GM19328 (cell line): ENCODE results near the gene RHEX.
"Not testable (repeated sequence)": the region's sequence is repeated elsewhere in the genome, so short reads cannot be mapped to it uniquely, and the experiment has no call there.

Experiments
- ATAC-seq: cut with Tn5 transposase; IDR thresholded peaks from one replicate; pipeline ENCODE4 v1.9.1; 2021; ENCODE audit warnings: mild to moderate bottlenecking, moderate library complexity; ENCODE audit not compliant: unreplicated experiment

Gene RHEX

GRCh38 chr1:206029484-206029883 lies 23.5 kb upstream of the RHEX start:
- no peak for ATAC-seq

GRCh38 chr1:206030191-206030590 lies 22.8 kb upstream of the RHEX start:
- ATAC-seq, result no peak

GRCh38 chr1:206030714-206031113 lies 22.3 kb upstream of the RHEX start:
- ATAC-seq, result no peak

GRCh38 chr1:206032380-206033140 lies 20.4 kb upstream of the RHEX start:
- ATAC-seq, result no peak

GRCh38 chr1:206035027-206035426 lies 17.9 kb upstream of the RHEX start:
- ATAC-seq, result no peak

- no peak for ATAC-seq
Measured at GRCh38 chr1:206036663-206037455, 16.1 kb upstream of the RHEX start.

- no peak for ATAC-seq
Measured at GRCh38 chr1:206037581-206037980, 15.4 kb upstream of the RHEX start.

GRCh38 chr1:206039046-206039973 lies 13.7 kb upstream of the RHEX start:
- no peak for ATAC-seq

GRCh38 chr1:206040328-206040727 lies 12.6 kb upstream of the RHEX start:
- no peak for ATAC-seq

GRCh38 chr1:206041640-206042039 lies 11.3 kb upstream of the RHEX start:
- peak; percentile 51 for ATAC-seq

GRCh38 chr1:206047271-206047670 lies 5.7 kb upstream of the RHEX start:
- ATAC-seq, result no peak

- no peak for ATAC-seq
Measured at GRCh38 chr1:206048582-206048981, 4.4 kb upstream of the RHEX start.

GRCh38 chr1:206049293-206049692 lies 3.7 kb upstream of the RHEX start:
- peak; percentile 38 for ATAC-seq

- ATAC-seq, result no peak
Measured at GRCh38 chr1:206049919-206050600, 2.9 kb upstream of the RHEX start.

GRCh38 chr1:206050655-206051235 lies 2.2 kb upstream of the RHEX start:
- ATAC-seq, result peak; percentile 87

GRCh38 chr1:206052231-206052865 lies 625 bp upstream of the RHEX start:
- ATAC-seq, result not testable (repeated sequence)

GRCh38 chr1:206053616-206054015 lies 643 bp downstream of the RHEX start:
- not testable (repeated sequence) for ATAC-seq

GRCh38 chr1:206055069-206055625 lies 2.2 kb downstream of the RHEX start:
- not testable (repeated sequence) for ATAC-seq

- ATAC-seq, result not testable (repeated sequence)
Measured at GRCh38 chr1:206055639-206056323, 2.8 kb downstream of the RHEX start.
